ENCODE data around the gene EPGN. TPM values are rescaled to one million over a fixed set of nuclear protein-coding genes. Genes with fewer than 3 reads are reported as not detected.
"Not testable (repeated sequence)": the region's sequence is repeated elsewhere in the genome, so short reads cannot be mapped to it uniquely, and the experiment has no call there.

The EPGN gene
- total RNA-seq, 1 donor from 2014 or later = not detected

GRCh38 chr4:74338792-74339333 lies 30.6 kb downstream of the EPGN start:
- ATAC-seq = no peak
- DNase-seq (ENCODE audit: low spot score) = no peak

DNA sequence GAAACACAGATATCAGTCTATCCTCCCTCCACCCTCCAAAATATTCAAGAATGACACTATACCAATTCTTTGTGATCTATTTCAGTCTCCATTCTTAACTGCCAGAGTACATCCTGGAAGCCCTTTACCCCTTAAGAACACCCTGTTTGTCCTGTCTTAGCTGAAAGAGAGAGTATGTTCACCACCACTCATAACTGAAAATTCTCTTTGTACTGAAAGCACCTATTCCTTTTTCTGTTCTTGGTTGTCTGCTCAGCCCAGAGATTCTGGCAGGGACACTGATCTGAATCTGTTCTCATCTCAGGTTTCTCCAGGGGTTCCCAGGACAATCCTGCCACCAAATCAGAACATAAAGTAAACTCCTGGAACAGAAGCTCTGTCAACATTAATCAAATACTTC lies 31.2 kb downstream of the EPGN start:
- no peak for ATAC-seq

GRCh38 chr4:74340421-74340820 lies 32.2 kb downstream of the EPGN start:
- not testable (repeated sequence) for DNase-seq (ENCODE audit: low spot score); ATAC-seq

More for the DNA sequence above, 31.2 kb downstream of the EPGN start:
- no peak for DNase-seq (ENCODE audit: low spot score)

DNA sequence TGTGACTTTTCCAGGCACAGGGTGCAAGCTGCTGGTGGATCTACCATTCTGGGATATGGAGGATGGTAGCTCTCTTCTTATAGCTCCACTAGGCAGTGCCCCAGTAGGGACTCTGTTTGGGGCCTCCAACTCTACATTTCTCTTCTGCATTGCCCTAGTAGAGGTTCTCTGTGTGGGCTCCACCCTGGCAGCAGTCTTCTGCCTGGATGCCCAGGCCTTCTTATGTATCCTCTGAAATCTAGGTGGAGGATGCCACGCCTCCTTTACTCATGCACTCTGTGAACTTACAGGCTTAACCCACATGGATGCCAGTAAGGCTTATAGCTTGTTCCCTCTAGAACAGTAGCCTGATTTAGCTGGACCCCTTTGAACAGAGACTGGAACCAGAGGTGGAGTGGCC lies 35.8 kb downstream of the EPGN start:
- DNase-seq (ENCODE audit: low spot score) = no peak
- no peak for ATAC-seq

DNA sequence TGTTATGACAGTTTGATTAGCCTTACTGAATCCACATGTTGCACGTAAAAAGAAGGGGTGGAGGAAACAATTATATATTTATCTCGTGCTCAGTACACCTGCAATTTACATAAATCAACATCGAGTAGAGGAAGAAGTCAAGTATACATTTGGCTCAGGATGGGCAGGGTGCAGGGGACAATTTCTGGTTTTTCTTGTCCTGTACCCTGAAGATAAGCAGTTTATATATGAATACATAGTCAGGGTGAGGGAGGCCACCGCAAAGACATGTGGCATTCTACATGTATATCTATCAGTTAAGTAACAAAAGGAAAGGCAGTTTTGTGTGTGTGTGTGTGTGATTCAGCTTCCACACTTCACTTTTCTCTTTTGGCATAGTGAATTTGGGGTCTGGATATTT lies 45.6 kb downstream of the EPGN start:
- DNase-seq (ENCODE audit: low spot score) (no peak), ATAC-seq (no peak)

- DNase-seq (ENCODE audit: low spot score) = no peak
- no peak for ATAC-seq
Measured at GRCh38 chr4:74357965-74358364, 49.7 kb downstream of the EPGN start.

DNA sequence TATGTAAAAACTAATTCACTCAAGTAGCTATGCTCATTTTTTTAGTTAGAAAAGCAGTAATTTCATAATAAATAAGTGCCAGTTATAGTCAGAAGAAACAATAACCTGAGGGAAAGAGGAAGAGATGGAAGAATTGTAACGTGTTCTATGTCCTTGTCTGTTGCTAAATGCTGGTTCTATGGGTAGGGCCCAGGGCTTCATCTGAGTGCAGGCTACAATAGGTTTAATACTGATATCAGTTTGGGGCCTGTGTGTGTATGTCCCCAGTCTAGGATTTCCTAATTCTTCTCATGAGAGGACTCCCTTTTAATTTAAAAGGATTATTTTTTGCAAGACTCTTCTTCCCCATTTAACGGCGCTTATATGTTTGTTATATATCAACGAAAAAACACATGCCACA lies 53.4 kb downstream of the EPGN start:
- DNase-seq (ENCODE audit: low spot score) = no peak
- no peak for ATAC-seq

DNA sequence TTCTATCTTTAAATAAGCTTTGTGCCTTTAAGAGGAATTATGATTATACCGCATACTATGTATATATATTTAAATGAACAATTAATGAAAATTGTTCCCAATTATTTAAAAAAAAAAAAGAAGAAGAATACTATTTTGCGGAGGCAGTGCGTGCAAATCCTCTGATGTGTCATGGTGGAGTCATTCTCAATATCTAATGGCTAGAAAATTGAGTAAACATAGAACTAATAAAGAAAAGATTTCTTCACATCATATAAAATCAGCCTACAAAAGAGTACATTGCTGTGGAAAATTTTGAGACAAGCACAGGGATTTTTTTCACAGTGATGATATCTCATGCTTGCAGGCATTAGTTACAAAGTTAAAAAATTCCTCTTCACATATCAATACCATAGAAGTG lies 54.1 kb downstream of the EPGN start:
- no peak for DNase-seq (ENCODE audit: low spot score)
- ATAC-seq = no peak

GRCh38 chr4:74364256-74364651 lies 56.0 kb downstream of the EPGN start:
- no peak for DNase-seq (ENCODE audit: low spot score)
- no peak for ATAC-seq

- DNase-seq (ENCODE audit: low spot score) = no peak
- peak; percentile 30 for ATAC-seq
Measured at GRCh38 chr4:74364652-74365491, 56.6 kb downstream of the EPGN start, which contains the start of gene EREG. EREG (plus strand) TSS chr4:74365145; CDS start chr4:74365309, 164 bp downstream.

DNA sequence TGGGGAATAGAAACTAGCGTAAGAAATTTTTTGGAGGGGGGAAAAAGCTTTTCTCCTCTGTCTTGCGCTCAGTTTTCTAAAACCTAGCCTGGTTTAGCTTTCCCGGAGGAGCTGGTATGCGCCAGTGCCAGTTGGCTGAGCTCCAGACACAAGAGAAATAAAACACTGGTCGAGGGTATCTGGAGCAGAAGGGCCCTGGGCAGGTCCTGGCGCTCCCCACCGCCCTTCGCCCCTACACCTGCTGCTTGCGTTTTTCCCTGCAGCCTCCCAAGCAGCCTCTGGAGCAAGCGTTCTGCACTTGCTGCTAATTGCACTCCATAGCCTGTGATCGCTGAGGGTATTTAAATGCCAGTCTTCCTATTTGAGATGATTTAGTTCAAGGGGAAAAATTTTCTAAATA lies 57.5 kb downstream of the EPGN start:
- no peak for DNase-seq (ENCODE audit: low spot score)
- no peak for ATAC-seq

Other genes starting within 250 kb of the EPGN start
- gene CXCL2, start 209.3 kb upstream of the EPGN start, total RNA-seq = 50.5 TPM
- 21.0 TPM for gene MTHFD2L, start 150.4 kb upstream of the EPGN start, total RNA-seq
- gene EREG, start 56.7 kb downstream of the EPGN start, total RNA-seq = 0.18 TPM
- gene AREG, start 136.7 kb downstream of the EPGN start, total RNA-seq = 0.18 TPM

All from left lobe of liver (tissue), 2 donors.